D341Med (cell line): ENCODE results near the gene STEAP3.
A peak's percentile ranks its signal among the peaks of the same experiment; 100 is the strongest.

ENCODE experiments used
- DNase-seq: peaks from one replicate; pipeline ENCODE4 v3.0.0; 2012; ENCODE audit warnings: low spot score

The STEAP3 gene

GRCh38 chr2:119295688-119296375, 72.2 kb downstream of the STEAP3 start:
- DNase-seq: no peak

- no peak for DNase-seq
These were observed 77.8 kb downstream of the STEAP3 start for GRCh38 chr2:119301413-119301812.

GRCh38 chr2:119304847-119305246, 81.2 kb downstream of the STEAP3 start:
- DNase-seq: no peak

GRCh38 chr2:119305497-119306195, 82.0 kb downstream of the STEAP3 start:
- no peak for DNase-seq

GRCh38 chr2:119306196-119306590, 82.6 kb downstream of the STEAP3 start:
- DNase-seq: no peak

- no peak for DNase-seq
These were observed 83.9 kb downstream of the STEAP3 start for GRCh38 chr2:119307419-119308140.

- DNase-seq: no peak
These were observed 85.2 kb downstream of the STEAP3 start for GRCh38 chr2:119308793-119309330.

GRCh38 chr2:119311371-119311770, 87.7 kb downstream of the STEAP3 start:
- peak; percentile 52 for DNase-seq

- no peak for DNase-seq
These were observed 88.2 kb downstream of the STEAP3 start for GRCh38 chr2:119311831-119312230.
